ENCODE results near the gene AKR1C1. TPM values are rescaled to one million over a fixed set of nuclear protein-coding genes. Genes with fewer than 3 reads are reported as not detected.
"Not testable (repeated sequence)": the region's sequence is repeated elsewhere in the genome, so short reads cannot be mapped to it uniquely, and the experiment has no call there.

AKR1C1 gene
- total RNA-seq, 1 donor from 2014 or later, result 1.3 TPM

DNA sequence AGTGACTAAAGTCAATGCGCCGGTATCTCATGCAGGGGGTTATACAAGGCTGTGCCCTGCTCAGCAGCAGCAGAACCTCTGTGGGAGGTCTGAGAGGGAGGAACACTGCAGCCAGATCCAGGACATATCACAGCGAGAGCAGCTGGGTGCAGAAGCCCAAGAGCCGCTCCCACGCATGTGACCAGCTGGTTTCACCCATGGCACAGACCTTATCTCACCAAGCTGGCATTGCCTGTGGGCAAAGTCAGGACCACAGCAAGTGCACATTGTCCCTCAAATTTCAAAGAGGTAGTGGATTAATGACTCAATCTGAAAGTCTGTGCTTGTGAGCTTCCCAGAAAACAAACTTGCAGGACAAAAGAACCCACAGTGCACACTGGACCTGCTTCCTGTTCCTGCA is 31.6 kb upstream of the AKR1C1 start:
- H3K27ac Mint-ChIP-seq (ENCODE audit: unreplicated experiment), result no peak overlapping the region
- no peak for TF ChIP-seq CTCF (IDR thresholded peaks at IDR 0.05)
- H3K27me3 Mint-ChIP-seq (ENCODE audit: low read depth), result peaks cover 2% of the 10 kb centered on the region
- peaks cover 20% of the 10 kb centered on the region for H3K9me3 Mint-ChIP-seq (ENCODE audit: low read depth)
- no peak for DNase-seq (ENCODE audit: low spot score)
- no peaks in the 10 kb centered on the region for H3K4me1 Mint-ChIP-seq (ENCODE audit: low read depth)
- peaks cover 7% of the 10 kb centered on the region for H3K36me3 Mint-ChIP-seq (ENCODE audit: low read depth)
- H3K4me3 Mint-ChIP-seq (ENCODE audit: unreplicated experiment), result no peak overlapping the region

GRCh38 chr10:4934391-4934987 is 28.7 kb upstream of the AKR1C1 start:
- Mint-ChIP-seq H3K4me1 (ENCODE audit: low read depth) (no peaks in the 10 kb centered on the region), H3K9me3 (ENCODE audit: low read depth) (peaks cover 11% of the 10 kb centered on the region), H3K27me3 (ENCODE audit: low read depth) (peaks cover 7% of the 10 kb centered on the region), H3K4me3 (ENCODE audit: unreplicated experiment) (no peak overlapping the region), H3K36me3 (ENCODE audit: low read depth) (peaks cover 5% of the 10 kb centered on the region), H3K27ac (ENCODE audit: unreplicated experiment) (no peak overlapping the region)
- TF ChIP-seq CTCF (IDR thresholded peaks at IDR 0.05), result no peak
- DNase-seq (ENCODE audit: low spot score), result no peak

DNA sequence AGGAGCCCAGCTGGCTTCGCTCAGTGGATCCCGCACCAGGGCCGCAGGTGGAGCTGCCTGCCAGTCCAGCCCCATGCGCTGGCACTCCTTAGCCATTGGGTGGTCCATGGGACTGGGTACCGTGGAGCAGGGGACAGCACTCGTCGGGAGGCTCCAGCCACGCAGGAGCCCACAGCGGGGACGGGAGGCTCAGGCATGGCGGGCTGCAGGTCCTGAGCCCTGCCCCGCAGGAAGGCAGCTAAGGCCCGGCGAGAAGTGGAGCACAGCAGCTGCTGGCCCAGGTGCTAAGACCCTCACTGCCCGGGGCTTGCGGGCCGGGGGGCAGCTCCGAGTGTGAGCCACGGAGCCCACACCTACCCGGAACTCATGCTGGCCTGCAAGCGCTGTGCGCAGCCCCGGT is 25.9 kb upstream of the AKR1C1 start:
- no peak overlapping the region for H3K27ac Mint-ChIP-seq (ENCODE audit: unreplicated experiment)
- H3K9me3 Mint-ChIP-seq (ENCODE audit: low read depth), result no peaks in the 10 kb centered on the region
- no peak for TF ChIP-seq CTCF (IDR thresholded peaks at IDR 0.05)
- no peak overlapping the region for H3K4me3 Mint-ChIP-seq (ENCODE audit: unreplicated experiment)
- peaks cover 11% of the 10 kb centered on the region for H3K4me1 Mint-ChIP-seq (ENCODE audit: low read depth)
- peaks cover 7% of the 10 kb centered on the region for H3K27me3 Mint-ChIP-seq (ENCODE audit: low read depth)
- H3K36me3 Mint-ChIP-seq (ENCODE audit: low read depth), result no peaks in the 10 kb centered on the region
- no peak for DNase-seq (ENCODE audit: low spot score)

GRCh38 chr10:4939224-4940072 is 23.8 kb upstream of the AKR1C1 start:
- no peak for DNase-seq (ENCODE audit: low spot score)
- H3K36me3 Mint-ChIP-seq (ENCODE audit: low read depth), result no peaks in the 10 kb centered on the region
- H3K9me3 Mint-ChIP-seq (ENCODE audit: low read depth), result no peaks in the 10 kb centered on the region
- H3K4me1 Mint-ChIP-seq (ENCODE audit: low read depth), result peaks cover 28% of the 10 kb centered on the region
- no peak for TF ChIP-seq CTCF (IDR thresholded peaks at IDR 0.05)
- H3K27me3 Mint-ChIP-seq (ENCODE audit: low read depth), result peaks cover 7% of the 10 kb centered on the region
- H3K4me3 Mint-ChIP-seq (ENCODE audit: unreplicated experiment), result no peak overlapping the region
- H3K27ac Mint-ChIP-seq (ENCODE audit: unreplicated experiment), result no peak overlapping the region

DNA sequence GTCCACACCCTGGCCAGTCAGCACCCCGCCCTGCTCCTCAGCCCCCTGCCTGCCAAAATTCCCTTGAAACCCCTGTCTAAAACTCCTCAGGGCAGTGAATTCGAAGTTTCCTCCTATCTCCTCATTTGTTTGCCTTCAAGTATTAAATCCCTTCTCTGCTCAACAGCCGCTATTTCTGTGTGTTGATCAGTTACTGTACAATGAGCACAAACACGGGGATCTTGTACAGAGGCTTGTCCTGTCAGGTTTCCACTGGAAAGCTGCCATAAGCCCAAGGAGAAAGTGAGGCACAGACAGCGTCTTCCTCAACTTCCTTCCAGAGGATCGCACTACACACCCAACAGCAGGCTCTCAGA is 23.2 kb upstream of the AKR1C1 start:
- not testable (repeated sequence) for H3K4me3 Mint-ChIP-seq (ENCODE audit: unreplicated experiment); H3K27me3 Mint-ChIP-seq (ENCODE audit: low read depth); H3K9me3 Mint-ChIP-seq (ENCODE audit: low read depth); DNase-seq (ENCODE audit: low spot score); H3K36me3 Mint-ChIP-seq (ENCODE audit: low read depth); H3K27ac Mint-ChIP-seq (ENCODE audit: unreplicated experiment)
- H3K4me1 Mint-ChIP-seq (ENCODE audit: low read depth), result peaks cover 28% of the 10 kb centered on the region

GRCh38 chr10:4940909-4941308 is 22.3 kb upstream of the AKR1C1 start:
- DNase-seq (ENCODE audit: low spot score); H3K27me3 Mint-ChIP-seq (ENCODE audit: low read depth); H3K9me3 Mint-ChIP-seq (ENCODE audit: low read depth); H3K4me3 Mint-ChIP-seq (ENCODE audit: unreplicated experiment); H3K36me3 Mint-ChIP-seq (ENCODE audit: low read depth); H3K27ac Mint-ChIP-seq (ENCODE audit: unreplicated experiment): not testable (repeated sequence)
- H3K4me1 Mint-ChIP-seq (ENCODE audit: low read depth), result peaks cover 28% of the 10 kb centered on the region

Data from chondrocyte (in vitro differentiated cells).